Central memory CD8-positive, alpha-beta T cell (primary cell): ENCODE results near the gene KLHDC7B.

Experiments used
- ATAC-seq: fragments of 150-1000 bp; cut with Tn5 transposase; replicated peaks from 2 replicates; pipeline ENCODE4 v1.10.0; 2022; ENCODE audit warnings: mild to moderate bottlenecking, moderate FRiP score, moderate number of reproducible peaks; ENCODE audit not compliant: poor library complexity, severe bottlenecking; ENCODE audit errors: extremely low read depth
- DNase-seq, 2 donors: peaks; one replicate each; pipeline ENCODE4 v3.0.0; 2021; ENCODE audit warnings: low spot score in 2 of 2
- H3K27ac Mint-ChIP-seq: one replicate; pipeline ENCODE4 v1.8.0; 2022; ENCODE audit warnings: low read depth, mild to moderate bottlenecking, moderate library complexity, mixed read lengths
- H3K27me3 Mint-ChIP-seq: one replicate; pipeline ENCODE4 v1.8.0; 2022; ENCODE audit warnings: mixed read lengths
- H3K36me3 Mint-ChIP-seq: one replicate; pipeline ENCODE4 v1.8.0; 2022; ENCODE audit warnings: mild to moderate bottlenecking, moderate library complexity, mixed read lengths; ENCODE audit not compliant: insufficient read depth
- H3K4me1 Mint-ChIP-seq: one replicate; pipeline ENCODE4 v1.8.0; 2022; ENCODE audit warnings: mixed read lengths
- H3K4me3 Mint-ChIP-seq: one replicate; pipeline ENCODE4 v1.8.0; 2022; ENCODE audit warnings: mild to moderate bottlenecking, moderate library complexity, mixed read lengths
- H3K9me3 Mint-ChIP-seq: one replicate; pipeline ENCODE4 v1.8.0; 2022; ENCODE audit warnings: mixed read lengths

KLHDC7B gene

GRCh38 chr22:50577987-50578775 lies 32.5 kb downstream of the KLHDC7B start, which contains the start of gene CPT1B:
TSS of gene CPT1B (minus strand) at chr22:50578427. CDS start at chr22:50577915, 512 bp downstream.
- H3K27ac Mint-ChIP-seq = no peak within 1 kb of the TSS
- ATAC-seq (no peak), DNase-seq (no peak)
- peaks cover 12% of the 10 kb centered on the region for H3K36me3 Mint-ChIP-seq
- peaks cover 8% of the 10 kb centered on the region for H3K4me1 Mint-ChIP-seq
- no peaks in the 10 kb centered on the region for H3K9me3 Mint-ChIP-seq
- H3K27me3 Mint-ChIP-seq = no peaks in the 10 kb centered on the region
- no peak within 1 kb of the TSS for H3K4me3 Mint-ChIP-seq

- Mint-ChIP-seq H3K4me1 (peaks cover 14% of the 10 kb centered on the region), H3K36me3 (peaks cover 15% of the 10 kb centered on the region), H3K9me3 (no peaks in the 10 kb centered on the region), H3K27ac (no peak overlapping the region), H3K4me3 (no peak overlapping the region), H3K27me3 (no peaks in the 10 kb centered on the region)
- ATAC-seq = no peak
- DNase-seq = no peak
These were observed 33.1 kb downstream of the KLHDC7B start for GRCh38 chr22:50578776-50579310.

- peaks cover 14% of the 10 kb centered on the region for H3K4me1 Mint-ChIP-seq
- H3K27me3 Mint-ChIP-seq = no peaks in the 10 kb centered on the region
- H3K36me3 Mint-ChIP-seq = peaks cover 12% of the 10 kb centered on the region
- ATAC-seq = no peak
- H3K9me3 Mint-ChIP-seq = no peaks in the 10 kb centered on the region
- H3K4me3 Mint-ChIP-seq = no peak overlapping the region
- H3K27ac Mint-ChIP-seq = no peak overlapping the region
- no peak for DNase-seq
These were observed 34.1 kb downstream of the KLHDC7B start for GRCh38 chr22:50579752-50580151.

- Mint-ChIP-seq H3K36me3 (peaks cover 12% of the 10 kb centered on the region), H3K4me3 (peak overlapping the region; percentile 90), H3K9me3 (no peaks in the 10 kb centered on the region), H3K27ac (no peak overlapping the region), H3K27me3 (no peaks in the 10 kb centered on the region), H3K4me1 (peaks cover 14% of the 10 kb centered on the region)
- ATAC-seq = no peak
- no peak for DNase-seq
These were observed 35.6 kb downstream of the KLHDC7B start for GRCh38 chr22:50581031-50581949.

- H3K4me3 Mint-ChIP-seq = peak overlapping the region; percentile 90
- peaks cover 14% of the 10 kb centered on the region for H3K4me1 Mint-ChIP-seq
- H3K36me3 Mint-ChIP-seq = peaks cover 12% of the 10 kb centered on the region
- DNase-seq (no peak), ATAC-seq (peak; percentile 10)
- no peaks in the 10 kb centered on the region for H3K27me3 Mint-ChIP-seq
- peak overlapping the region; percentile 99 for H3K27ac Mint-ChIP-seq
- H3K9me3 Mint-ChIP-seq = no peaks in the 10 kb centered on the region
These were observed 36.3 kb downstream of the KLHDC7B start for GRCh38 chr22:50581950-50582492.

GRCh38 chr22:50582493-50583293 lies 37.0 kb downstream of the KLHDC7B start, which contains the start of gene CHKB:
TSS of gene CHKB (minus strand) at chr22:50582849. CDS start at chr22:50582781, 68 bp downstream.
- peak within 1 kb of the TSS; percentile 99 for H3K27ac Mint-ChIP-seq
- no peaks in the 10 kb centered on the region for H3K27me3 Mint-ChIP-seq
- peak; percentile 95 to 98 for DNase-seq
- H3K4me1 Mint-ChIP-seq = peaks cover 14% of the 10 kb centered on the region
- peaks cover 12% of the 10 kb centered on the region for H3K36me3 Mint-ChIP-seq
- H3K9me3 Mint-ChIP-seq = no peaks in the 10 kb centered on the region
- ATAC-seq = peak; percentile 90
- peak within 1 kb of the TSS; percentile 90 for H3K4me3 Mint-ChIP-seq

GRCh38 chr22:50583294-50583861 lies 37.7 kb downstream of the KLHDC7B start:
- DNase-seq = no peak
- Mint-ChIP-seq H3K36me3 (peaks cover 11% of the 10 kb centered on the region), H3K9me3 (no peaks in the 10 kb centered on the region), H3K27me3 (no peaks in the 10 kb centered on the region), H3K4me1 (peaks cover 14% of the 10 kb centered on the region), H3K27ac (peak overlapping the region; percentile 99), H3K4me3 (peak overlapping the region; percentile 90)
- ATAC-seq = peak; percentile 17

GRCh38 chr22:50584106-50585096 lies 38.7 kb downstream of the KLHDC7B start:
- peak overlapping the region; percentile 90 for H3K4me3 Mint-ChIP-seq
- H3K9me3 Mint-ChIP-seq = no peaks in the 10 kb centered on the region
- DNase-seq (no peak), ATAC-seq (no peak)
- H3K27ac Mint-ChIP-seq = no peak overlapping the region
- H3K27me3 Mint-ChIP-seq = no peaks in the 10 kb centered on the region
- peaks cover 14% of the 10 kb centered on the region for H3K4me1 Mint-ChIP-seq
- peaks cover 11% of the 10 kb centered on the region for H3K36me3 Mint-ChIP-seq

GRCh38 chr22:50585238-50585637 lies 39.5 kb downstream of the KLHDC7B start:
- DNase-seq = no peak
- Mint-ChIP-seq H3K9me3 (no peaks in the 10 kb centered on the region), H3K27ac (no peak overlapping the region), H3K4me3 (no peak overlapping the region), H3K4me1 (peaks cover 6% of the 10 kb centered on the region), H3K36me3 (peaks cover 11% of the 10 kb centered on the region), H3K27me3 (no peaks in the 10 kb centered on the region)
- no peak for ATAC-seq

GRCh38 chr22:50585781-50586180 lies 40.1 kb downstream of the KLHDC7B start:
- Mint-ChIP-seq H3K27me3 (no peaks in the 10 kb centered on the region), H3K4me3 (no peak overlapping the region), H3K27ac (no peak overlapping the region), H3K4me1 (peaks cover 6% of the 10 kb centered on the region), H3K36me3 (peaks cover 9% of the 10 kb centered on the region), H3K9me3 (no peaks in the 10 kb centered on the region)
- DNase-seq = no peak
- ATAC-seq = no peak

GRCh38 chr22:50586416-50586815 lies 40.7 kb downstream of the KLHDC7B start:
- Mint-ChIP-seq H3K36me3 (peaks cover 9% of the 10 kb centered on the region), H3K4me3 (no peak overlapping the region), H3K9me3 (no peaks in the 10 kb centered on the region)

More at GRCh38 chr22:50586416-50586815, 40.7 kb downstream of the KLHDC7B start:
- ATAC-seq (no peak), DNase-seq (no peak)
- no peaks in the 10 kb centered on the region for H3K27me3 Mint-ChIP-seq
- H3K4me1 Mint-ChIP-seq = peaks cover 6% of the 10 kb centered on the region
- no peak overlapping the region for H3K27ac Mint-ChIP-seq
